HepG2 (cell line): Measurements from ENCODE around the gene CCNYL1. TPM values are rescaled to one million over a fixed set of nuclear protein-coding genes. Genes with fewer than 3 reads are reported as not detected.

Experiments used
- ATAC-seq: fragments of 200-7000 bp; cut with Tn5 transposase; 3 replicates; pipeline ENCODE4 v1.9.1; 2020; ENCODE audit warnings: mild to moderate bottlenecking, moderate library complexity
- BruUV-seq: library from RNA; stranded (reverse); fragments of 400-500 nt; replicated peaks from 2 replicates; lab custom pipeline; 2021; lab: Mats Ljungman, UMichigan
- CTCF ChIA-PET: fragments of 300-600 bp; formaldehyde crosslinking; extraction: SDS; loops from one replicate; lab custom pipeline; 2021; ENCODE audit warnings: low total read pairs, inconsistent platforms, low intra/inter-chr PET ratio; lab: Yijun Ruan, JAX
- POLR2A ChIA-PET: fragments of 350-600 bp; sonication (Branson Sonifier 250); formaldehyde crosslinking; loops from one replicate; lab custom pipeline; 2020; ENCODE audit warnings: antibody characterized with exemption, inconsistent platforms; lab: Yijun Ruan, JAX
- DNase-seq: peaks from one replicate; pipeline ENCODE4 v3.0.0-alpha.2; 2015; ENCODE audit warnings: low spot score
- FAIRE-seq: peaks from 3 replicates; lab custom pipeline; 2011; peaks lifted over from hg19 to GRCh38; lab: Jason Lieb, UNC
- H2AFZ ChIP-seq: one replicate; pipeline ENCODE4 v1.6.1; 2011; ENCODE audit warnings: low read length, inconsistent platforms
- H3K27ac ChIP-seq: fragments of 300-600 bp; 3 replicates; pipeline ENCODE4 v1.8.0; 2011; ENCODE audit warnings: mixed run types, mild to moderate bottlenecking, mixed read lengths, low read length, inconsistent platforms; ENCODE audit not compliant: insufficient read depth; ENCODE audit errors: extremely low read length
- H3K27me3 ChIP-seq, 2 experiments: fragments of 200-600 bp in 1 of 2; 2 replicates in 1 of 2; 3 replicates in 1 of 2; pipeline versions ENCODE4 v1.6.0 to v1.8.0; 2011; ENCODE audit warnings: low read length in 2 of 2, mild to moderate bottlenecking in 2 of 2, moderate library complexity in 2 of 2, inconsistent platforms in 1 of 2; ENCODE audit not compliant: insufficient read depth in 2 of 2, control insufficient read depth in 1 of 2
- H3K36me3 ChIP-seq, 2 experiments: fragments of 200-600 bp in 1 of 2; replicated peaks in 1 of 2; 2 replicates in 1 of 2; 3 replicates in 1 of 2; pipeline versions ENCODE4 v1.5.1 to v1.8.0; 2011; ENCODE audit warnings: low read length in 2 of 2, inconsistent platforms in 1 of 2; ENCODE audit not compliant: insufficient read depth in 2 of 2, control insufficient read depth in 1 of 2
- H3K4me1 ChIP-seq: 2 replicates; pipeline ENCODE4 v1.5.1; 2012; ENCODE audit warnings: low read length, inconsistent platforms; ENCODE audit not compliant: insufficient read depth
- H3K4me2 ChIP-seq: 2 replicates; pipeline ENCODE4 v1.6.0; 2011; ENCODE audit warnings: low read depth, low read length, inconsistent platforms
- H3K4me3 ChIP-seq, 3 experiments: fragments of 200-600 bp in 1 of 3; sonication (generic), shearing (Covaris generic) in 1 of 3; replicated peaks in 1 of 3; 2 replicates each; pipeline ENCODE4 v1.5.1; 2011 to 2016; ENCODE audit warnings: low read length in 3 of 3, inconsistent platforms in 2 of 3, low read depth in 2 of 3, mild to moderate bottlenecking in 2 of 3, control low read depth in 1 of 3, mixed read lengths in 1 of 3; ENCODE audit not compliant: insufficient read depth in 1 of 3
- H3K79me2 ChIP-seq: one replicate; pipeline ENCODE4 v1.6.1; 2011; ENCODE audit warnings: low read length, inconsistent platforms; ENCODE audit not compliant: insufficient read depth
- H3K9ac ChIP-seq: 2 replicates; pipeline ENCODE4 v1.6.0; 2011; ENCODE audit warnings: mild to moderate bottlenecking, low read depth, low read length, inconsistent platforms; ENCODE audit not compliant: insufficient read depth
- H3K9me3 ChIP-seq: 2 replicates; pipeline ENCODE4 v1.5.1; 2012; ENCODE audit warnings: mild to moderate bottlenecking, low read length
- H4K20me1 ChIP-seq: 2 replicates; pipeline ENCODE4 v1.6.0; 2011; ENCODE audit warnings: inconsistent platforms, mild to moderate bottlenecking, low read length, moderate library complexity; ENCODE audit not compliant: insufficient read depth
- ARID2 ChIP-seq: sonication (generic); formaldehyde crosslinking; IDR thresholded peaks from 2 replicates; pipeline ENCODE4 v1.8.1; 2022; ENCODE audit warnings: mild to moderate bottlenecking, missing genetic modification reagents, borderline replicate concordance
- CAMTA2 ChIP-seq: sonication (generic); formaldehyde crosslinking; IDR thresholded peaks from 2 replicates; pipeline ENCODE4 v1.4.0; 2020; ENCODE audit warnings: mild to moderate bottlenecking, missing genetic modification reagents, borderline replicate concordance
- CREM ChIP-seq, 2 experiments: sonication (generic) in 1 of 2; formaldehyde crosslinking in 1 of 2; IDR thresholded peaks; 2 replicates each; pipeline versions ENCODE4 v1.4.0 to v1.6.1; 2016 to 2020; ENCODE audit warnings: antibody characterized with exemption in 1 of 2, mild to moderate bottlenecking in 1 of 2, missing genetic modification reagents in 1 of 2
- GATAD1 ChIP-seq: IDR thresholded peaks from 2 replicates; pipeline ENCODE4 v1.6.1; 2016; ENCODE audit warnings: missing genetic modification reagents, missing compliant biosample characterization
- KLF12 ChIP-seq: sonication (generic); formaldehyde crosslinking; IDR thresholded peaks from 2 replicates; pipeline ENCODE4 v1.4.0; 2020; ENCODE audit warnings: missing genetic modification reagents, borderline replicate concordance
- MEIS2 ChIP-seq: sonication (generic); formaldehyde crosslinking; IDR thresholded peaks from 2 replicates; pipeline ENCODE4 v1.9.0; 2021; ENCODE audit warnings: mild to moderate bottlenecking, missing genetic modification reagents
- NFE2 ChIP-seq: sonication (generic); formaldehyde crosslinking; IDR thresholded peaks from 2 replicates; pipeline ENCODE4 v1.4.0; 2020; ENCODE audit warnings: missing genetic modification reagents
- NFYB ChIP-seq: sonication (generic); formaldehyde crosslinking; IDR thresholded peaks from 2 replicates; pipeline ENCODE4 v1.4.0; 2020; ENCODE audit warnings: missing genetic modification reagents
- RBM39 ChIP-seq: fragments of 200-400 bp; formaldehyde crosslinking; IDR thresholded peaks from one replicate; pipeline ENCODE4 v1.6.1; 2018; ENCODE audit warnings: antibody characterized with exemption, mild to moderate bottlenecking, low read depth, low read length; ENCODE audit not compliant: poor library complexity, severe bottlenecking
- SAP130 ChIP-seq: IDR thresholded peaks from 2 replicates; pipeline ENCODE4 v1.6.1; 2016; ENCODE audit warnings: low read depth
- SIX4 ChIP-seq: sonication (generic); formaldehyde crosslinking; IDR thresholded peaks from 2 replicates; pipeline ENCODE4 v1.4.0; 2020; ENCODE audit warnings: missing genetic modification reagents
- STAG1 ChIP-seq: sonication (generic); formaldehyde crosslinking; IDR thresholded peaks from 2 replicates; pipeline ENCODE4 v1.4.0; 2020; ENCODE audit warnings: missing genetic modification reagents
- TCF7L2 ChIP-seq: IDR thresholded peaks from 2 replicates; pipeline ENCODE4 v1.6.1; 2011; ENCODE audit warnings: mild to moderate bottlenecking, low read depth, low read length, moderate library complexity
- XRCC5 ChIP-seq: fragments of 200-400 bp; formaldehyde crosslinking; optimal IDR thresholded peaks from 2 replicates; pipeline ENCODE3; 2017; ENCODE audit warnings: mild to moderate bottlenecking, low read length
- ZC3H13 ChIP-seq: sonication (generic); formaldehyde crosslinking; IDR thresholded peaks from 2 replicates; pipeline ENCODE4 v1.8.1; 2023; ENCODE audit warnings: mild to moderate bottlenecking, missing genetic modification reagents, moderate library complexity
- ZEB1 ChIP-seq: IDR thresholded peaks from 2 replicates; pipeline ENCODE4 v1.6.1; 2012; ENCODE audit warnings: mild to moderate bottlenecking, low read depth, inconsistent platforms; ENCODE audit not compliant: insufficient replicate concordance
- ZNF33A ChIP-seq: sonication (generic); formaldehyde crosslinking; IDR thresholded peaks from 2 replicates; pipeline ENCODE4 v1.5.1; 2020; ENCODE audit warnings: missing genetic modification reagents, mild to moderate bottlenecking, moderate library complexity, borderline replicate concordance
- ZNF644 ChIP-seq: IDR thresholded peaks from 2 replicates; pipeline ENCODE4 v1.6.1; 2016; ENCODE audit warnings: low read depth
- ZNF883 ChIP-seq: sonication (generic); formaldehyde crosslinking; IDR thresholded peaks from 2 replicates; pipeline ENCODE4 v1.5.1; 2020; ENCODE audit warnings: mild to moderate bottlenecking, missing genetic modification reagents; ENCODE audit errors: not compliant biosample characterization
- WGBS: methylation state at CpG from one replicate; pipeline ENCODE4 v1.1.6; 2017; ENCODE audit warnings: low lambda C conversion rate; 5-methylcytosine and 5-hydroxymethylcytosine counted together
- in situ Hi-C: cut with HindIII; loops from 2 replicates; pipeline ENCODE4 v1.10.0; 2017; ENCODE audit warnings: low pct_unique_long_range_greater_than_20kb; ENCODE audit not compliant: extremely low pct_ligation_motif_present
- intact Hi-C: fragments of 100-400 bp; cut with micrococcal nuclease; formaldehyde crosslinking; loops from one replicate; pipeline ENCODE4 v1.10.0; 2022; ENCODE audit not compliant: unreplicated experiment
- polyA plus RNA-seq, 8 experiments: library from polyadenylated mRNA; depleted of rRNA in 3 of 8; stranded (reverse) in 7 of 8; unstranded in 1 of 8; fragments of >200 nt; fragmentation: Illumina TruSeq in 4 of 8; extraction: Trizol in 4 of 8; gene quantifications; 2 replicates each; pipeline versions ENCODE4 v1.2.1 to v1.2.3, GENCODE V29; 2011 to 2016; ENCODE audit warnings: low read depth in 4 of 8, missing spikeins in 1 of 8, mixed read lengths in 1 of 8; ENCODE audit not compliant: insufficient read depth in 1 of 8
- total RNA-seq, 5 experiments: library from RNA; depleted of rRNA; stranded (reverse); fragments of >200 nt; fragmentation: Illumina TruSeq; extraction: Trizol; gene quantifications; 2 replicates each; pipeline ENCODE4 v1.2.3, GENCODE V29; 2016; ENCODE audit warnings: low read depth in 1 of 5
- TF ChIP-seq, protein P1 (sequence below): sonication (generic); formaldehyde crosslinking; IDR thresholded peaks from 2 replicates; pipeline ENCODE4 v1.4.0; 2020; ENCODE audit warnings: missing genetic modification reagents, borderline replicate concordance

CCNYL1 gene
- total and polyA plus RNA-seq, 2 of the 13 experiments (the other 11 are each of a cell fraction or from before 2014, with no cell fraction given), result 12.5 to 16.2 TPM

DNA sequence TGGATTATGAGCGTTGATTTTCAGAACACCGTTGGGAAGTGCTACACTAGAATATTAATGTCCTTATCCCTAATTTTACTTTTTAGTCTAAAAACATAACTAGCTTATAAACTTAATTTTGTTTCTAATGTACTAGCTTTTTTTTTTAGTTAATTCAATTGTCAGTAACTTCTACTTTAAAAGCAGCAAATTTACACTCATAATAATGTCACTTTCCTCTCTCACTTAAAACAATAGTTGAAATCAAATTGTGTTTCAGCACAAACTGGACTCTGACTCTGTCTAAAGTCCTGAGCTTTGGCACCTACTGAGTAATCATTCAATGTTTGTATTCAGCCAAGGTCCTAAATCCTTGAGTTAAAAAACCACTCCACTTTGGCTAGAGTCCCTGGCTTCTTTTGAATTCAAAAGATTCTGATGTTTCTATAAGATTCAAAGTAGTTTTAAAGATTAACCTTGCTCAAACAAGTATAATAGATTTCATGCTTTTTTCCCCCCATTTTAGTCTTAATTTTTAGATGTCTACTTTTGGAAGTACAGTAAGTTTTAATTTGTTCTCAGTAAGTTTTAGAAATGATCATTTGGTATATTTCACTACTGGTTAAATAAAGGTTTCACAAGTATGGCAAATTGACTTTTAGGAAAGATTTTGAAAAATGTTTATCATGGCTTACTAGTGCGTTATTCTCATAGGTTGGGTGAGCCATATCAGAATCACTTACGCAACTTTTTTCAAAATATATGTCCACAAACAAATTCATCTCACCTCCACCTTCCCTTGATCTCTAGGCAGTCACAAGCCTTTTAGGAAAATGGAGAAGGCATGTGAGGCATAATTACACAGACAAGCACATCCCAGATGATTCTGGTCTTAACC lies 23.4 kb downstream of the CCNYL1 start:
- Histone ChIP-seq H3K9ac (peak overlapping the region; percentile 65), H3K79me2 (peaks cover 3% of the 10 kb centered on the region), H2AFZ (no peak overlapping the region), H3K4me2 (peak overlapping the region; percentile 73), H3K4me1 (peaks cover 34% of the 10 kb centered on the region), H4K20me1 (no peaks in the 10 kb centered on the region), H3K36me3 (peaks cover 0 to 9% of the 10 kb centered on the region in 2 experiments; a peak in 3 of 5 replicates), H3K27me3 (no peaks in the 10 kb centered on the region), H3K4me3 (peak overlapping the region; percentile 29 to 50 (median 40); a peak in 4 of 6 replicates), H3K27ac (peak overlapping the region; percentile 89), H3K9me3 (no peaks in the 10 kb centered on the region)
- TSS peak; percentile 23 for BruUV-seq
- ChIA-PET CTCF (interaction anchor here (1.1 to 1.9 kb wide), 4 partner anchors 12 to 109 kb away, joined by 3 to 9 read pairs (median 4); partner anchors contain the start of genes CCNYL1 and METTL21A), POLR2A (interaction anchor here (0.6 to 3.1 kb wide), 22 partner anchors 9 to 531 kb away, joined by 3 to 60 read pairs (median 4); partner anchors contain the start of genes CCNYL1, CREB1, IDH1 and METTL21A)
- WGBS, result 6% methylated on average over 4 of the region's 4 CpGs
- in situ Hi-C loops, result loop anchor here (10.0 kb wide), 1 partner anchor 110 kb away; the partner anchor contains the start of gene METTL21A
- intact Hi-C loops, result loop anchor here (1.0 to 2.0 kb wide), 4 partner anchors 24 to 202 kb away; partner anchors contain the start of genes CCNYL1 and METTL21A
- ATAC-seq (peak; percentile 94), DNase-seq (peak; percentile 95), FAIRE-seq (peak; percentile 84)
- TF ChIP-seq, protein P1, sequence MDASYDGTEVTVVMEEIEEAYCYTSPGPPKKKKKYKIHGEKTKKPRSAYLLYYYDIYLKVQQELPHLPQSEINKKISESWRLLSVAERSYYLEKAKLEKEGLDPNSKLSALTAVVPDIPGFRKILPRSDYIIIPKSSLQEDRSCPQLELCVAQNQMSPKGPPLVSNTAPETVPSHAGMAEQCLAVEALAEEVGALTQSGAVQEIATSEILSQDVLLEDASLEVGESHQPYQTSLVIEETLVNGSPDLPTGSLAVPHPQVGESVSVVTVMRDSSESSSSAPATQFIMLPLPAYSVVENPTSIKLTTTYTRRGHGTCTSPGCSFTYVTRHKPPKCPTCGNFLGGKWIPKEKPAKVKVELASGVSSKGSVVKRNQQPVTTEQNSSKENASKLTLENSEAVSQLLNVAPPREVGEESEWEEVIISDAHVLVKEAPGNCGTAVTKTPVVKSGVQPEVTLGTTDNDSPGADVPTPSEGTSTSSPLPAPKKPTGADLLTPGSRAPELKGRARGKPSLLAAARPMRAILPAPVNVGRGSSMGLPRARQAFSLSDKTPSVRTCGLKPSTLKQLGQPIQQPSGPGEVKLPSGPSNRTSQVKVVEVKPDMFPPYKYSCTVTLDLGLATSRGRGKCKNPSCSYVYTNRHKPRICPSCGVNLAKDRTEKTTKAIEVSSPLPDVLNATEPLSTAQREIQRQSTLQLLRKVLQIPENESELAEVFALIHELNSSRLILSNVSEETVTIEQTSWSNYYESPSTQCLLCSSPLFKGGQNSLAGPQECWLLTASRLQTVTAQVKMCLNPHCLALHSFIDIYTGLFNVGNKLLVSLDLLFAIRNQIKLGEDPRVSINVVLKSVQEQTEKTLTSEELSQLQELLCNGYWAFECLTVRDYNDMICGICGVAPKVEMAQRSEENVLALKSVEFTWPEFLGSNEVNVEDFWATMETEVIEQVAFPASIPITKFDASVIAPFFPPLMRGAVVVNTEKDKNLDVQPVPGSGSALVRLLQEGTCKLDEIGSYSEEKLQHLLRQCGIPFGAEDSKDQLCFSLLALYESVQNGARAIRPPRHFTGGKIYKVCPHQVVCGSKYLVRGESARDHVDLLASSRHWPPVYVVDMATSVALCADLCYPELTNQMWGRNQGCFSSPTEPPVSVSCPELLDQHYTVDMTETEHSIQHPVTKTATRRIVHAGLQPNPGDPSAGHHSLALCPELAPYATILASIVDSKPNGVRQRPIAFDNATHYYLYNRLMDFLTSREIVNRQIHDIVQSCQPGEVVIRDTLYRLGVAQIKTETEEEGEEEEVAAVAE, result no peak
- TF ChIP-seq STAG1 (CRISPR knock-in tag) (0 out of 2 replicates have a peak, but pooled peaks have one; percentile 4), ZNF644 (CRISPR knock-in tag) (0 out of 2 replicates have a peak, but pooled peaks have one; percentile 43), CREM (IDR thresholded peaks at IDR 0.05) (peak; percentile 90), CREM (CRISPR knock-in tag; IDR thresholded peaks at IDR 0.05) (no peak), NFE2 (CRISPR knock-in tag) (no peak), KLF12 (no peak), ZEB1 (peak; percentile 66), XRCC5 (no peak), ZNF33A (CRISPR knock-in tag) (no peak), GATAD1 (CRISPR knock-in tag) (no peak), CAMTA2 (CRISPR knock-in tag) (no peak), ARID2 (CRISPR knock-in tag) (no peak), MEIS2 (CRISPR knock-in tag) (no peak), NFYB (CRISPR knock-in tag) (no peak), SAP130 (CRISPR knock-in tag) (peak; percentile 67), TCF7L2 (0 out of 2 replicates have a peak, but pooled peaks have one; percentile 50), ZC3H13 (CRISPR knock-in tag) (no peak), SIX4 (CRISPR knock-in tag) (no peak), ZNF883 (no peak), RBM39 (no peak)
